ENCODE measurements around the gene UGT1A6.

DNA sequence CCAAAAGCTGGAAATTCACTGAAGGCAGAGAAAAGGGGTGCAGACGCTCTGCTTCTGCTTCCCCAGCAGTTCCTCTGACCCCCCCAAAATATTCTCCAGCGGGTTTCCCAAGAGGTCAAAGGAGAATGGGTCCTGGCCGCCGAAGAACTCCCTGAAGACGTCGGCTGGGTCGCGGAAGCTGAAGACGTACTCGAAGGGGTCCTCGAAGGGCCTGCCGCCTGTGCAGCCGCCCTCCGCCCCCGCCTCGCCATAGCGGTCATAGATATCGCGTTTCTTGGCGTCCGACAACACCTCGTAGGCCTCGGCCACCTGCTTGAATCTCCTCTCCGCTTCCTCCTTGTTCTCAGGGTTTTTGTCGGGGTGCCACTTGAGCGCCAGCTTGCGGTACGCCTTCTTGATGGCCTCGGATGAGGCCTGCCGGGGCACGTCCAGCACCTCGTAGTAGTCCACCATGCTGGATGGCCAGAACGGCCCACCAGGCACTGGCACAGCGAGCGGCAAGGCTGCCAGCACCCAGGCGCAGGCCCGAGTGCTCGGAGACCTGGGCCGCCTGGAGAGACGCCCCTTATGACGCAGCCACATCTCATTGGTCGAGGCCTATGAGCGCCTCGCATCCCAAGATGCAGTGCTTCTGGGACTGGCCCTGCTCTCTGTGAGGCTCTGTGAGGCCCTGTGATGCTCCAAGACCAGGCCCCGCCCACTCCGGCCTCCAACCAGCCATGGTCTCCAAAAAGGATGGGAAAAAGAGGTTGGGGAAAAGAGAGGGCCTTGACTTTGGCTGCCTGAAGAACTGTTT lies 51.0 kb downstream of the UGT1A6 start:
- TF ChIP-seq, protein P1, sequence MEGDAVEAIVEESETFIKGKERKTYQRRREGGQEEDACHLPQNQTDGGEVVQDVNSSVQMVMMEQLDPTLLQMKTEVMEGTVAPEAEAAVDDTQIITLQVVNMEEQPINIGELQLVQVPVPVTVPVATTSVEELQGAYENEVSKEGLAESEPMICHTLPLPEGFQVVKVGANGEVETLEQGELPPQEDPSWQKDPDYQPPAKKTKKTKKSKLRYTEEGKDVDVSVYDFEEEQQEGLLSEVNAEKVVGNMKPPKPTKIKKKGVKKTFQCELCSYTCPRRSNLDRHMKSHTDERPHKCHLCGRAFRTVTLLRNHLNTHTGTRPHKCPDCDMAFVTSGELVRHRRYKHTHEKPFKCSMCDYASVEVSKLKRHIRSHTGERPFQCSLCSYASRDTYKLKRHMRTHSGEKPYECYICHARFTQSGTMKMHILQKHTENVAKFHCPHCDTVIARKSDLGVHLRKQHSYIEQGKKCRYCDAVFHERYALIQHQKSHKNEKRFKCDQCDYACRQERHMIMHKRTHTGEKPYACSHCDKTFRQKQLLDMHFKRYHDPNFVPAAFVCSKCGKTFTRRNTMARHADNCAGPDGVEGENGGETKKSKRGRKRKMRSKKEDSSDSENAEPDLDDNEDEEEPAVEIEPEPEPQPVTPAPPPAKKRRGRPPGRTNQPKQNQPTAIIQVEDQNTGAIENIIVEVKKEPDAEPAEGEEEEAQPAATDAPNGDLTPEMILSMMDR (conservative IDR thresholded peaks at IDR 0.05), result no peak
- TF ChIP-seq EZH2 (IDR thresholded peaks at IDR 0.05; ENCODE audit: low read depth), result no peak
